SKM-1 treated with dmso at 0.1 percent for 144 hours (cell line): ENCODE results near the gene AMIGO2.
"Not testable (repeated sequence)": the region's sequence is repeated elsewhere in the genome, so short reads cannot be mapped to it uniquely, and the experiment has no call there.

Source experiments
- DNase-seq: peaks from one replicate; lab custom pipeline; 2025; ENCODE audit not compliant: unreplicated experiment; lab: John Stamatoyannopoulos, UW

Gene AMIGO2

DNA sequence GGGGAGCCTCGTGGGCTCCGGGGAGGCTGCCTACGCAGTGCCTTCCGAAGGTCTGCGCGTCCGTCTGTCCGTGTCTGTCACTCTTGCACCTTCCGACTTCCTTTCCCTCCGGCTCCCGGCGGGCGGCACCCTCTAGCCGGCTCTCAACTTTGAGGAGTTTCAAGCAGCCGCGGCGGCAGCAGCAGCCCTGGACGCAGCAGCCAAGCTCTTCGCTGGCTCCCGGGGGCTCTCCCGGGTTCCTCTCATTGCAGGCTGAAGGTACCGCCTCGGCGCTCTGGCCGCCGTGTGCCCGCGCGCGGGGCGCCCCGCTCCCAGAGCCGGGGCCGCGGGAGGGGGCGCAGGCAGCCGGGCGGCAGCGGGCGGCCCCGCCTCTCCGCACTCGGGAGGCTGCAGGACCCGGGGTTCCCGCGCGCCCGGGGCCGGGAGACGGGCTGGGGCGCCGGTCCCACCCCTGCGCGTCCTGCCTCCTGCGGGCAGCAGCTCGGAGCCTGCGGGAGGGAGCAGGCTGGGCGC is at the start of gene AMIGO2, which contains the start of gene PCED1B:
AMIGO2 (minus strand) TSS at position 492 of the 513 bp plus-strand sequence. CDS start 957 bp downstream, outside the sequence.
PCED1B (plus strand) TSS at position 154 of the 513 bp plus-strand sequence. CDS start 155,443 bp downstream, outside the sequence.
- peak; percentile 4 for DNase-seq

DNA sequence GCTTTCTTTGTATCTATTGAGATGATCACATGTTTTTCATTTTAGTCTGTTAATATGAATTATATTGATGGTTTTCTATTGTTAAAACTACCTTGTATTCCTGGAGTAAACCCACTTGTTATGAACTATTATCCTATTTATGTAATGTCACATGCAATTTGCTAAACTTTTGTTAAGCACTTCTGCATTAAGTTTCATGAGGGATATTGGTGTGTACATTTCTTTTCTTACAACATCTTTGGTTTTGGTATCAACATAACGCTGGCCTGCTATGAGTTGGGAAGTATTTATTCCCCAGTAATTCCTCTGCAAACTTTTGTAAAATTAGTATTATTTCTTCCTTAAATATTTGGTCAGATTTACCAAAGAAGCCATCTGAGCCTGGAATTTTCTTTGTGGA is 46.5 kb upstream of the AMIGO2 start:
- no peak for DNase-seq

DNA sequence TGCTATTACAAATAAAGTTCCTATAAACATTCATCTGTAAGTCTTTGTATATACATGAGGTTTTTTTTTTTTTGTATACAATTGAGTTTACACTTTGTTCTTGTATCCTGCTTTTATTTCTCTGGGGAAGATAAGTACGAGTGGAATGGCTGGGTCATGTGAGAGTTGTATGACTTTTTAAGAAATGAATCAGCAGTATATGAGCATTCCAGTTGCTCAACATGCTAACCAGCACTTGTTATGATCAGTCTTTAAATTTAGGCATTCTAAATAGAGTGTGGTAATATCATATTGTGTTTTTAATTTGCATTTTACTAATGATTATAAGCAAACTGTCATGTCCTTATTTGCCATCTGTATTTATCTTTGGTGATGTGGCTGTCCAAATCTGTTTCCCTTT is 44.7 kb upstream of the AMIGO2 start:
- DNase-seq: no peak

- DNase-seq: no peak
Observed at GRCh38 chr12:47123730-47124129, 44.0 kb upstream of the AMIGO2 start.

GRCh38 chr12:47122602-47123001 is 42.8 kb upstream of the AMIGO2 start:
- DNase-seq: no peak

DNA sequence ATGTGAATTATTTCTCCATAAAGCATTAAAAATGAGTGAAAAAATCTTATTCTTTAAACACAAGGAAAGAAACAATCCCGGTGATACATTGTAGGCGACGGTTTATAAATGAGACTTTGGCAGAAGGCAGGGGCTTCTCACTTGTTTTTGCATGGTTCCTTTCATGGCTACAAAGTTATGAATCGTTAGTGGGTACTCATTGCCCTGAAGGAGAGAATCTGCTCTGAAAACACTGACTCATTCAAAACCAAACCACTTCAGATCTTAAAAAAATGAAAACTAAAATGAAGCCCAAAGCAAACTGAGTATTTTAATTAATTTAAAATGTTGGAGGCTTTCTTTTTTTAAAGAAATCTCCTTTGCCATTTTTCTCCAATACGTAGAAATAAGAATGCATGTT is 41.4 kb upstream of the AMIGO2 start:
- DNase-seq: no peak

GRCh38 chr12:47120736-47121135 is 41.0 kb upstream of the AMIGO2 start:
- DNase-seq: no peak

DNA sequence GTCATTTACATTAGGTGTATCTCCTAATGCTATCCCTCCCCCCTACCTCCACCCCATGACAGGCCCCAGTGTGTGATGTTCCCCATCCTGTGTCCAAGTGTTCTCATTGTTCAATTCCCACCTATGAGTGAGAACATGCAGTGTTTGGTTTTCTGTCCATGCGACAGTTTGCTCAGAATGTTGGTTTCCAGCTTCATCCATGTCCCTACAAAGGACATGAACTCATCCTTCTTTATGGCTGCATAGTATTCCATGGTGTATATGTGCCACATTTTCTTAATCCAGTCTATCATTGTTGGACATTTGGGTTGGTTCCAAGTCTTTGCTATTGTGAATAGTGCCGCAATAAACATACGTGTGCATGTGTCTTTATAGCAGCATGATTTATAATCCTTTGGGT is 37.5 kb upstream of the AMIGO2 start:
- DNase-seq: not testable (repeated sequence)

DNA sequence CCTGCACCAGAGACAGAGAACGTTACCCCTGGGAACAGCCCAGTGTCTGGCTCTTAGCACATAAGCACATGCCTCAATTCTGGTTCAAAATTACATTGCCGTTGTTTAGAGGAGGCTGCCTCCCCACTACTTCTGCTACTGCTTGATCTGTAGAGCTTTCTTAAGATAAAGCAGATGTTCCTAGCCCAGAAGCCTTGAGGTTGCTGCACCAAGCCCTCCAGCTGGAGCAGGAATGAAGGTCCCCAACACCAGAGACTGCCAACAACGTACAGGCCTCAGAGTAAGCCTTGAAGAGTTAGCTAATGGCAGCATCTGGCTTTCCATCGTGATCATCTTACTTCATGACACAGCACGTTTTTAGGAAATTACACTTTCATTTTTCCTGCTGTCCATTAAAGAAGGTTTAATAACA is 34.7 kb upstream of the AMIGO2 start:
- no peak for DNase-seq

- DNase-seq: no peak
Observed at GRCh38 chr12:47112679-47113078, 32.9 kb upstream of the AMIGO2 start.

DNA sequence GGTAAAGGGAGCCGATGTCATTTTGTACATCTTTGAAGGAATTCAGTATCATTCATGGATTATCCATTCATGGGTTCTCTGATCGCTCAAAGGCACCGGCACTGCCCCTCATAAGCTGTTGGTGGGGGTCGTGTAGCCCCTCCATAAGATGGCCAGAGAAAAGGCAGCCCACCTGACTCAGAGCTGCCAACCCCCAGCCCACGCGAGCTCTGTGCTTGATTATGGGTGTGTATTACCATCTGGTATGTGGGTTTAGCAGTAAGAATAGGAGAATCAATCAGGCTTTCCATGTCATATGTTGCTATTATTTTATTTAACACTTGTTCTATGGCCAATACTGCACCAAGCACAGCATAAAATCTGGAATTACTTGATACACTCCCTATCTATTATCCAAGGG is 32.1 kb upstream of the AMIGO2 start:
- no peak for DNase-seq

DNA sequence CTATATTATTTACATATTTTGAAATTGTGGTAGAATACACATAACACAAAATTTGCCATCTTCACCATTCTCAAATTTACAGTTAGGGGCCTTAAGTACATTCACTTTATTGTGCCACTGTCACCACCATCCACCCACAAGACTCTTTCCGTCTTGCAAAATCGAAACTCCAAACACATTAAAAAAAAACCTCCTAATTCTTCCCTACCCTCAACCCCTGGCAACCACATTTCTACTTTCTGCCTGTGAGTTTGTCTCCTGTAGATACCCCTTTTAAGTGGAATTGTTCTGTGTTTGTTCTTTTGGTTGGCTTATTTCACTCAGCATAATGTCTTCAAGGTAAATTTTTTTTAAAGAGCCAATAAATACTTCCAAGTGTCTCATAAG is 31.6 kb upstream of the AMIGO2 start:
- no peak for DNase-seq

- DNase-seq: no peak
Observed at GRCh38 chr12:47110718-47111391, 31.1 kb upstream of the AMIGO2 start.

- DNase-seq: no peak
Observed at GRCh38 chr12:47110011-47110541, 30.3 kb upstream of the AMIGO2 start.

- no peak for DNase-seq
Observed at GRCh38 chr12:47107926-47108325, 28.2 kb upstream of the AMIGO2 start.

DNA sequence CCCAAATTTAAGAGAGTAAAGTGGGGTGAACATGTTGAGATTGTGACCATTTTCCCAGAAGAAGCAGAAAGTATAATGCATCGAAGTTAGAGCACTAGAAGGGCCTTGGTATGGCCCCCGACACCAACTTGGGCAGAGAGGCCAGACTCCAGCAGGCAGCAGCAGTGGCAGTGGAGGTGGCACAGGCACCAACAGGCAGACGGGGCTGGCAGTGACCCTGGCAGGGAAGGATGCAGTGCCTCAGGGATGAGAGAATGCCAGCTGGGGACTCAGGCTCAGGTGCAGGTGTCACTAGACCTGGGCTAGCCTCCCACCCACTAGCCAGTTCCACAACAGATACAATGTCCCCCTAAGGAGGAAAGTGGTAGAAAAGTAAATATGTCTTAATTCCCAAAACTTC is 27.7 kb upstream of the AMIGO2 start:
- no peak for DNase-seq

DNA sequence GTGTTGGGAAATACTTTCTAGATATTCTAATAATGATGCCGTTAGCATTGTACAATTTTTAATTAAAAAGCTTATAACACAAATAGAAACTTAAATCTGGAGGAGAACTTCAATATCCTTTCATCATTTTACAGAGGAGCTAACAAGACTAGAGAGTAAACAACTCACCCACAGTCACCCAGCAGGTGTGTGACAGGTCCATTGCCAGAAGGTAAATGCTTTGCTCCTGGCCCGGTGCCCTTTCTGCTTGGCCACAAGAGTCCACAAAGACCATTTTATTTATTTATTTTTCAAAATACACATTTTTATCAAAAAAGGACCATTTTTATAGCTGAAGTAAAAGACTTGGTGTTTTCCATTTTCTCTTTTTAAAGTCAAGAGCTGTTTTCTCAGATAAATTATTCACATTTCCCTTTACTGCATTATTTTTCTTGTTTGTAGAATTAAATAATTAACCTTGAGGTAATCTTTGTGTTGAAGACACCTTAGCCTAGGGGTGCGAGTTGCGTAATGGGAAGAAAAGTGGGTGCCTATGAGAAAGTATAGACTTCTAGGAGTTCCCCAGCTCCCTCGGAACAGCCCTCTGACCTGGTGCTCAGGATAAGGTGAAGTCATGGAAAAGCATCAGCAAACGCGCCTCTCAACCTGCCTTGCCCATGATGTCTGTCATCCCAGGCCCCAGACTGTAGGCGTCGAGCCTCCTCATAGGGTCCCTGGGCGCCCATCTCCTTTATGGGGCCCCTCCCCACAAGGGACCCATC is 26.3 kb upstream of the AMIGO2 start:
- no peak for DNase-seq

GRCh38 chr12:47102845-47103651 is 23.3 kb upstream of the AMIGO2 start:
- DNase-seq: no peak

GRCh38 chr12:47102406-47102805 is 22.6 kb upstream of the AMIGO2 start:
- no peak for DNase-seq

DNA sequence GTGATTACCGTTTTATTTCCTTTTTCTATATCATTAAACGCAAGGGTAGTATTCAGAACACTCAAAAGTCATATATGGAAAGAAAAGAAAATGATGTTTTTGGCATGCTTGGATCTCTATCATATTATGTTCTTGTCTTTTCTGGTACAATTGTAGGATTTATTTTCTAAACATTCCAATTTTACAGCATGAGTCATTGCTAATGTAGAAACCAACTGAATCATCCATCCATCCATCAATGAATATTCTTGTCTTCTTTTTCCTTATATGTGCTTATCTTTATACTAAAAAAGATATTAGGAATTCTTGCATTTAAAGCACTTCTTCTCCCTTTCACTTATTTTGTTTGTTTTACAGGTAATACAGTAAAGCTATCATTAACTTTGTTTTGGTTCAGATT is 20.4 kb upstream of the AMIGO2 start:
- no peak for DNase-seq

GRCh38 chr12:47099610-47100009 is 19.9 kb upstream of the AMIGO2 start:
- no peak for DNase-seq
